H7 (cell line): Measurements from ENCODE around the gene AMH. TPM values are rescaled to one million over a fixed set of nuclear protein-coding genes. Genes with fewer than 3 reads are reported as not detected.

ENCODE experiments used
- total RNA-seq: library from RNA; depleted of rRNA; stranded (reverse); fragments of >200 nt; shearing (Covaris generic); gene quantifications from 2 replicates; pipeline ENCODE4 v1.2.3, GENCODE V29; 2014; rRNA removed

AMH gene
- total RNA-seq, 1 experiment from 2014 or later = 10.5 TPM

Other genes with a start within 250 kb of the AMH start
- gene BTBD2, start 233.6 kb upstream of the AMH start, total RNA-seq = 126 and 129 TPM in 2 replicates
- gene MKNK2, start 198.1 kb upstream of the AMH start, total RNA-seq = 130 and 135 TPM in 2 replicates
- 7.7 and 8.9 TPM in 2 replicates for gene MOB3A, start 153.0 kb upstream of the AMH start, total RNA-seq
- gene IZUMO4, start 152.4 kb upstream of the AMH start, total RNA-seq = 0.80 and 0.81 TPM in 2 replicates
- gene AP3D1, start 97.8 kb upstream of the AMH start, total RNA-seq = 175 and 177 TPM in 2 replicates
- gene DOT1L, start 85.4 kb upstream of the AMH start, total RNA-seq = 13.3 and 18.0 TPM in 2 replicates
- gene PLEKHJ1, start 13.0 kb upstream of the AMH start, total RNA-seq = 269 and 295 TPM in 2 replicates
- gene SF3A2, start 12.5 kb upstream of the AMH start, total RNA-seq = 107 and 115 TPM in 2 replicates
- gene JSRP1, start 7.1 kb downstream of the AMH start, total RNA-seq = not detected in 2 replicates
- not detected in 2 replicates for gene PEAK3, start 32.9 kb downstream of the AMH start, total RNA-seq
- 1.1 and 2.7 TPM in 2 replicates for gene LINGO3, start 58.8 kb downstream of the AMH start, total RNA-seq
- gene LSM7, start 79.3 kb downstream of the AMH start, total RNA-seq = 320 and 421 TPM in 2 replicates
- gene SPPL2B, start 79.4 kb downstream of the AMH start, total RNA-seq = 65.9 and 75.3 TPM in 2 replicates
- 0.48 TPM in 1 of 2 replicates, not detected in the other for gene TMPRSS9, start 110.9 kb downstream of the AMH start, total RNA-seq
- 176 and 179 TPM in 2 replicates for gene TIMM13, start 178.3 kb downstream of the AMH start, total RNA-seq
- 204 and 229 TPM in 2 replicates for gene LMNB2, start 207.6 kb downstream of the AMH start, total RNA-seq
- gene GADD45B, start 226.8 kb downstream of the AMH start, total RNA-seq = 29.4 and 39.9 TPM in 2 replicates